Measurements from ENCODE around the gene GAPT. TPM values are rescaled to one million over a fixed set of nuclear protein-coding genes. Genes with fewer than 3 reads are reported as not detected.

GAPT gene
- total and polyA plus RNA-seq, 4 donors, result 0.17 to 2.5 (median 0.94) TPM

GRCh38 chr5:58496488-58496887, 5.3 kb downstream of the GAPT start:
- Histone ChIP-seq H3K27me3 (ENCODE audit: control insufficient read depth in 4 of 4, insufficient read depth in 4 of 4, low read length in 3 of 4) (no peaks in the 10 kb centered on the region), H3K4me1 (ENCODE audit: control insufficient read depth in 4 of 4, insufficient read depth in 4 of 4, low read length in 3 of 4) (no peaks in the 10 kb centered on the region), H3K27ac (ENCODE audit: low read depth in 1 of 2, low read length in 2 of 2) (no peak overlapping the region), H3K9me3 (ENCODE audit: control insufficient read depth in 4 of 4, low read length in 3 of 4) (no peaks in the 10 kb centered on the region), H3K36me3 (ENCODE audit: control insufficient read depth in 4 of 4, insufficient read depth in 3 of 4, low read depth in 1 of 4, low read length in 3 of 4) (no peaks in the 10 kb centered on the region), H3K9ac (ENCODE audit: low read depth in 1 of 2, low read length in 2 of 2) (no peak overlapping the region), H3K4me3 (ENCODE audit: low read depth in 1 of 3, low read length in 3 of 3) (no peak overlapping the region)
- 48% methylated on average over 3 of the region's 3 CpGs for WGBS
- TF ChIP-seq RAD21 (IDR thresholded peaks at IDR 0.05) (peak in 1 of 2 donors; percentile 30), RXRA (IDR thresholded peaks at IDR 0.05) (no peak), EGR1 (IDR thresholded peaks at IDR 0.05; ENCODE audit: low read depth in 2 of 2) (no peak), REST (IDR thresholded peaks at IDR 0.05) (no peak)
- no peak for DNase-seq (ENCODE audit: low spot score)

DNA sequence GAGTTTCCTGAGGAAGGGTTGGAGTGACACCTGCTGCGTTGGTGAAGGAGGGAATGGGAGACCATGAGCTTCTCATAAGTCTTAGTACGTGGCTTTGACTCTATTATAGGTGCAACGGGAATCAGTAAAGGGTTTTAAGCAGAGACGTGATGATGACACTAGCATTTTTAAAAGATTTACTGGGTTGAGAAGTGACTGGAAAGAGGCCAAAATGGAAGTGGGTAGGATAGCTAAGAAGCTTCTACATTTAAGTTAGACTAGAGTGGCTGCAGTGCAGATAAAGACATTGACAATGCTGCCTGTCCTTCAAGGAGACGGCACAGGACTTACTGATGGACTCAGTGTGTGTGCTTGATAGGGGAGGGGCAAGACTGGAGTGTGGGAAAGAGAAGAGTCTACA, 6.2 kb downstream of the GAPT start:
- H3K27me3 ChIP-seq (ENCODE audit: control insufficient read depth in 4 of 4, insufficient read depth in 4 of 4, low read length in 3 of 4), result no peaks in the 10 kb centered on the region
- 78% methylated on average over 5 of the region's 5 CpGs for WGBS

More for the DNA sequence above, 6.2 kb downstream of the GAPT start:
- Histone ChIP-seq H3K4me3 (ENCODE audit: low read depth in 1 of 3, low read length in 3 of 3) (no peak overlapping the region), H3K9me3 (ENCODE audit: control insufficient read depth in 4 of 4, low read length in 3 of 4) (no peaks in the 10 kb centered on the region), H3K4me1 (ENCODE audit: control insufficient read depth in 4 of 4, insufficient read depth in 4 of 4, low read length in 3 of 4) (no peaks in the 10 kb centered on the region), H3K9ac (ENCODE audit: low read depth in 1 of 2, low read length in 2 of 2) (no peak overlapping the region), H3K27ac (ENCODE audit: low read depth in 1 of 2, low read length in 2 of 2) (no peak overlapping the region), H3K36me3 (ENCODE audit: control insufficient read depth in 4 of 4, insufficient read depth in 3 of 4, low read depth in 1 of 4, low read length in 3 of 4) (no peaks in the 10 kb centered on the region)
- DNase-seq (ENCODE audit: low spot score), result no peak
- no peak for TF ChIP-seq REST (IDR thresholded peaks at IDR 0.05)
- TF ChIP-seq SP1 (IDR thresholded peaks at IDR 0.05), result no peak
- TF ChIP-seq NR2F2 (IDR thresholded peaks at IDR 0.05), result no peak
- no peak for TF ChIP-seq JUND (IDR thresholded peaks at IDR 0.05)
- TF ChIP-seq TAF1 (conservative IDR thresholded peaks at IDR 0.05), result no peak
